Mammary epithelial cell (primary cell): ENCODE data around the gene FOLR2.
"Not testable (repeated sequence)": the region's sequence is repeated elsewhere in the genome, so short reads cannot be mapped to it uniquely, and the experiment has no call there.

ENCODE experiments used
- CTCF ChIP-seq, 2 donors: IDR thresholded peaks in 1 of 2; conservative IDR thresholded peaks in 1 of 2; 2 replicates each; pipeline ENCODE4 v1.5.1; 2011 to 2012; ENCODE audit warnings: inconsistent platforms in 2 of 2, low read length in 2 of 2, mild to moderate bottlenecking in 2 of 2, control low read depth in 1 of 2, low read depth in 1 of 2; ENCODE audit not compliant: insufficient read depth in 1 of 2; ENCODE audit errors: extremely low read depth in 1 of 2
- EZH2 ChIP-seq: IDR thresholded peaks from 2 replicates; pipeline ENCODE4 v1.6.1; 2012; ENCODE audit warnings: low read length, inconsistent platforms, borderline replicate concordance

GRCh38 chr11:72266960-72267359 is 50.4 kb downstream of the FOLR2 start:
- TF ChIP-seq CTCF (conservative IDR thresholded peaks at IDR 0.05 in 1 of 2, IDR thresholded peaks at IDR 0.05 in 1 of 2; ENCODE audit: extremely low read depth in 1 of 2, insufficient read depth in 1 of 2, low read depth in 1 of 2, low read length in 2 of 2); EZH2: not testable (repeated sequence)
